NCI-H2227 treated with DMSO at 0.1 percent for 48 hours (cell line): ENCODE measurements around the gene PPP1R14B.

Experiments used
- DNase-seq: peaks from one replicate; lab custom pipeline; 2025; lab: John Stamatoyannopoulos, UW

PPP1R14B gene

DNA sequence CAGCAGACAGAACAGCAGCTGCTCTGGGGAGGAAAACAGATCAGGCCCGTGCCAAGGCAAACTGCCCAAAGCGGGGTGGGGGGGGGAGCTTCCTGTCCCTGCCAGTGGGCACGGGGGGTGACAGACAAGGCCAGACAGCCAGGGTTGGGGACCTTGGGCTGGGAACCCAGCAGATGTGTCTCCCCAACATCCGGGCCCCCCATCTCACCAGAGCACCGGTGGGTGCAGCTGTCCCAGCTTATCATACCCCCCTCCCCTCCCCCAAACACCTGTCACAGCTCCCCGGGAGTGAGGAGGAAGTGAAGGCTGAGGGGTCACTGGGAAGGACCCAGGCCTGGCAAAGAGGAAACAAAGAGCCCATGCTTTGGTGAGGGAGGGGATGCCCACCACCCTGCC, 1.3 kb downstream of the PPP1R14B start:
- no peak for DNase-seq

- DNase-seq = no peak
Measured at GRCh38 chr11:64244966-64245365, 1.8 kb downstream of the PPP1R14B start.

DNA sequence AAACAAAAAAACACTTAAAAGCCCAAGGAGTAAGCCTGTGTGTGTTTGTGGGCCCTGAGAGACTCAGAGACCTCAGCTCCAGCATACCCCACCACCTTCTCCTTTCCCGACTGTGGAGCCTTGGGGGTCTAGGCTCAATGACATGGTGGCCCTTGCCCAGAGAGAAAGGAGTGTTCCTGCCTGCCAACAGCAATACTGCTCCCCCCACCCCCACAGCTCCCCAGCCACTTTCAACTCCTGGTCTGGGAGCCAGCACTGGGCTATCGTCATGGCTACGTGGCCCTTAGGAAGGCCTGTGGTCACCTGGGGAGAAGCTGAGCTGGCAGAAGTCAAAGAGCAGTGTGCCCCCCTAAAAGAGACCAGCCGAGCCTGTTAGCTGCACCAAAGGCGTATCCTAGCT, 2.6 kb downstream of the PPP1R14B start:
- DNase-seq = no peak

GRCh38 chr11:64243236-64243854, 3.4 kb downstream of the PPP1R14B start:
- no peak for DNase-seq

DNA sequence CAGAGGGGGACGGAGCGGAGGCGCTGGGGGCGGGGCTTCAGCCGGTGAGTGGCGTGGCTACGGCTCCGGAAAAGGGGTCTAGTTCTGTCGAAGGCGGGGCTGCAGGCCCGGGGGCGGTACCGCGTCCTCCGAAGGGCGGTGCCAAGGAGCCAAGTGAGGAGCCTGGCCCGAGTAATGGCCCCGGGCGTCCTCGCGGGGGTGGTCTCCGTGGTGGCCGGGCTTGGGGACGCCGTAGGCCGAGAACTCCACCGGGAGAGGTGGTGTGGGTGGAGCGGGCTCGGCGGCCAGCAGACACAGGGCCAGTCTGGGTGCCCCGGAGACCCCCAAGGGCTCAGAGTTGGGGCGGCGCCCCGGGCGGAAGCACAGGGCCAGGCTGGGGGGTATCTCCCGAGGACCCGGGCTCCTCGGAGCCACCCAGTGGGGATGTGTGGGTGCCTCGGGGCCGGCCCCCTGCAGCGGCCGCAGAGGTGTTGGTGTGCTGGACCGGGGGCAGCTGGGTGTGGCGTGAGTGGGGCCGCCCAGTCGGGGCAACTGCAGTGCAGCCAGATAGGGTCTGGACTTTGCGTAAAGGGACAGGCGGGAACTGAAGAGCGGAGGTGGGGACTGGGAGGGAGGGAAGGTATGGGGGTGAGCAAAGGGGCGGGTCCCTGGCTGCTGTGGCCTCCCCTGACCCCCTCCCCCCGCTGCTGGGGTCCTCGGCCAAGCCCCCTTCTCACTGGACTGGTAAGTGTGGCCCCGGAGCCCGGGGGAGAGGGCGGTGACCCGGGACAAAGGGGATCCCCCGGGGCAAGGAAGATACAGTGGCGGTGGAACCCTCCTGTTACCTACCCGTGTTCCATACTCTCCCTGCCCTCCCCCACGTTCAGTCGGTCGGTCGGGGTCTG, 5.0 kb downstream of the PPP1R14B start:
- no peak for DNase-seq

DNA sequence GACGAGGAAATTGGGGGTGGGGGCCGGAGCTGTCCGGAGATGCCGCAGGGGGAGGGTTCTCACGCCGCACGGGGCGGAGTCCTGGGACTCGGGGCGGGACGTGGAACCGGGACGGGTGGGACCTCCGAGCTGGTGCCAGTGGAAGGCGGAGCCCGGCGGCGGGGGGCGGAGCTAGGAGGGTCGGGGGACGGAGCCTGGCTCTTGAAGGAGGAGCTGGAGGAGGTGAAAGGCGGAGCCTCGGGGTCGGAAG, 5.6 kb downstream of the PPP1R14B start:
- DNase-seq = peak; percentile 99

DNA sequence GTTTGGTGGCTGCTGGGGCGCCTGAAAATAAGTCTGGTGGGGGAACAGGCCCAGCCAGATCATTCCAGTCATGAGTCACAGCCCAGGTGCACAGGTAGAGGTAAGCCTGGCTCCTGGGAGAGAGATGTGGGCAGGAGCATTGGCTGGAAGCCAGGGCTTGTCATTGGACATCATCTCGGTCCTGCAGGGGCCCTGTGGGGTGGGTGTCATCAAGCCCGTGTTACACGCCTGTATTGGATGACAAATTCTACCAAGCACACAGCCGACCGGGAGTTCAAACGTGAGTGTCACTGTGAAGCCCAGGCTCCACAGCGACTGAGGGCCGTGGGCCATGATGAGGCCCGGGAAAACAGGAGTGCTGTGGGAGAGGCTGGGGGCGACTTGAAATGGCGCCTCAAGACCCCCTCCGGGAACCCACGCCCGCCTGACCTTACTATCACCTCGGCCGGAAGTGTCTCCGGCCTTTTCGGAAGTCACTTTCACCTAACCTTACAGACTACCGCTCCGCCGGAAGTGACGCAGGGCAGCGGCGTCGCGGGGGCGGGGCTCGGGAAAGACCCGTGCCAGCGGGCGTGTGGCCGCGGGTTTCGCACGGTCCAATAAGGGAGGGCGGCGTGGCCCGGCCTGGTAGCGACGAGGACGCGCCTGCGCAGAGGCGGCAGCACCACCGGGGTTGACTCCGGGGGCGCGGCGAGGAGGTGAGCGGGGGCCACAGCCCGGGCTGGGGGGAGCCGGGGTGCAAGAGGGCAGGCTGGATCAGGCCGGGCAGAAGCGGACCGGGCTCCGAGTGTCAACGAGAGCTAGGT, 6.1 kb downstream of the PPP1R14B start, which contains the start of gene FKBP2:
Gene FKBP2, plus strand, starts transcription at position 661 of the 806 bp plus-strand sequence. CDS start 1,293 bp downstream, outside the sequence.
- peak; percentile 94 for DNase-seq

GRCh38 chr11:64239662-64240434, 6.9 kb downstream of the PPP1R14B start:
- no peak for DNase-seq

- no peak for DNase-seq
Measured at GRCh38 chr11:64238999-64239398, 7.7 kb downstream of the PPP1R14B start.

DNA sequence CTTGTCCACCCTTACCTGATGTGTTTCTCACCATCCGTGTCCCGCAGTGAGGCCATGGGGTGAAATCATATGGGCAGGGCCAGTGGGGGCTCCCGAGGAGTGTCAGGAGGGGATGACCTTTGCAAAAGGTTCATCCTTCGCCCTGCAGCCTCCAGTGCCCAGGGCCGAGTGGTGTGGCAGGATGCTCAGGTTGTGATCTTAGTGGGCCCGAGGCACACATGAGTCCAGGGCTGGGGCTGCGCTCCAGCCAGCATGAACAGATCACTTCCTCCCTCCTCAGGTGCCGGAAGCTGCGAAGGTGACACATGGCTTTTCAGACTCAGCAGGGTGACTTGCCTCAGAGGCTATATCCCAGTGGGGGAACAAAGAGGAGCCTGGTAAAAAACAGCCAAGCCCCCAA, 8.7 kb downstream of the PPP1R14B start:
- DNase-seq = no peak

DNA sequence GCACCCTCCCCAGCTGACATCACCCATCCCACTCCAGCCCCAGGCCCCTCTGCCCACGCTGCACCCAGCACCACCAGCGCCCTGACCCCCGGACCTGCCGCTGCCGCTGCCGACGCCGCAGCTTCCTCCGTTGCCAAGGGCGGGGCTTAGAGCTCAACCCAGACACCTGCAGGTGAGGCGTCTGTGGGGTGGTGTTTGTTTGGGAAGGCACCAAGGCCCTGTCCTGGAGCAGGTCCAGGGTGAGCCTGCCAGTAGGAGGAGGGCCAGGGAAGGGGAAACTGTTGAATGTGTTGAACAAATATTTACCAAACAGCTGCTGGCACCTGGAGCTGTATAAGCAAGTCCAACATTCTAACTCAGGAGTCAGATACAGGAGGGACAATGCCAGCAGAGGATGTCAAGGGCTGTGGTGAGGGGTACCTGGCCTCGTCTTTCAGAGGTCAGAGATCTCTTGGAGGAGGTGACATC, 9.2 kb downstream of the PPP1R14B start:
- DNase-seq = no peak

GRCh38 chr11:64235437-64236161, 11.1 kb downstream of the PPP1R14B start:
- DNase-seq = no peak

DNA sequence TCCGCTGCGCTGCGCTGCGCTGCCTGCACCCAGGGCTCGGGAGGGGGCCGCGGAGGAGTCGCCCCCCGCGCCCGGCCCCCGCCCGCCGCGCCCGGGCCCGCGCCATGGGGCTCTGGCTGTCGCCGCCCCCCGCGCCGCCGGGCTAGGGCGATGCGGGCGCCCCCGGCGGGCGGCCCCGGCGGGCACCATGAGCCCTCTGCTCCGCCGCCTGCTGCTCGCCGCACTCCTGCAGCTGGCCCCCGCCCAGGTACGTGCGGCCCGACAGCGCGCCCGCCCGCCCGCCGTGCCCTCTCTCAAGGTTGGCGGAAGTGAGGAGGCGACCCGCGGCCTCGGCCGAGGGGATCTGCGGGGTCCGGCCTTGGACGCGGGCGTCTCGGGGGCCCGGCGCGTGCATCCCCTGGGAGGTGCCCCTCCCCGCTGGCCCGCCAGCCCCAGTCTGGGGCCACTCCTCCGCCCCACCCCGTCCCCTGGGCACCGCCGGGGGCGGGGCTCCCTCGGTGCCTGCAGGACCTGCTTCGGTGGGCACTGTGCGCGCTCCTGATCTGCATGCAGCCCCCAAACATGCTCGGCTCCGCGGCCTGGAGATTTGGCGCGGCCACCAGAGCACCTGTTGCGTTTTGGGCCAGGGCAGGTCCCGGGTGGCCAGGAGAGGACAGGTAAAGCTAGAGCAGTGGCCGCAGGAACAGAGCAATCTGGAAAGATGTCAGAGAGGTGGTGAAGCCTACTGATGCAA, 11.9 kb downstream of the PPP1R14B start:
- peak; percentile 27 for DNase-seq

- DNase-seq = peak; percentile 43
Measured at GRCh38 chr11:64233913-64234586, 12.7 kb downstream of the PPP1R14B start, which contains the start of gene VEGFB. Gene VEGFB (plus strand): TSS chr11:64234584. CDS start chr11:64234834, 250 bp downstream.

DNA sequence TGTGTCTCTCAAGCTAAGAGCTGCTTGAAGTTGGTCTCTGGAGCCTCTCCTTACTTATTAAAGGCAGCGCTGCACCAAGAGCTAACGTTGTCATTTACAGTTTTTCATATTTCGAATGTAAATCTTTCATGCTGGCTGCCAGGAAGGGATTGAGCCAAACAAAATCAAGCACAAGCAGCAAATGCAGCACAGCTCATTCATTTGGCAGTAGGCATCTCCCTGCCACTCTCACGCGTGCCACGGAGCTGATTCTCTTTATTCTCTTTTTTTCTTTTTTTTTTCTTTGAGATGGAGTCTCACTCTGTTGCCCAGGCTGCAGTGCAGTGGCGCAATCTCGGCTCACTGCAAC, 13.8 kb downstream of the PPP1R14B start:
- no peak for DNase-seq

GRCh38 chr11:64232182-64232966, 14.4 kb downstream of the PPP1R14B start:
- no peak for DNase-seq

- DNase-seq = no peak
Measured at GRCh38 chr11:64231546-64231945, 15.2 kb downstream of the PPP1R14B start.

DNA sequence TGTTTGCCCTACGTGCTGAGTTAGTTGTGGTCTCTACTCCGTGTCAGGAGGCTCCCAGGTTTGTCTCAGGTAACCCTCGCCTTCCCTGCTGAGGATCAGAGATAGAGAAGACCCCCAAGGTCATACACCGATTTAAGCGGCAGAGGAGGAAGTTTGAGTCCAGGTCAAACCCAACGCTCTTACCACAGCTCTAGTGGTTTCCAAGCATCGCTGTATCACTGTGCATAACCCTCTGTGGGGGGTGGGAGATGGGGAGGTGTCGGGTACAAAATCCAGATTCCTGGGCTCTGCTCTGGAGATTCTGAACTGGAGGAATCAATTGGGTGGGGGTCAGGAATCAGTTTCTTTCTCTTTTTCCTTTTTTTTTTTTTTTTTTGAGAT, 15.8 kb downstream of the PPP1R14B start:
- DNase-seq = no peak
